IMR-90 (cell line): ENCODE results near the gene TRAF6. TPM values are rescaled to one million over a fixed set of nuclear protein-coding genes. Genes with fewer than 3 reads are reported as not detected.
A peak's percentile ranks its signal among the peaks of the same experiment; 100 is the strongest.

Experiments
- ATAC-seq: fragments of 200-7000 bp; cut with Tn5 transposase; 2 replicates; pipeline ENCODE4 v1.9.1; 2020; ENCODE audit warnings: low read depth, mild to moderate bottlenecking, moderate library complexity
- BruUV-seq: library from RNA; stranded (reverse); fragments of 400-500 nt; replicated peaks from 2 replicates; lab custom pipeline; 2021; lab: Mats Ljungman, UMichigan
- CTCF ChIA-PET: fragments of 300-600 bp; formaldehyde crosslinking; extraction: SDS; loops from one replicate; lab custom pipeline; 2021; ENCODE audit warnings: antibody characterized with exemption; lab: Yijun Ruan, JAX
- POLR2A ChIA-PET: fragments of 300-600 bp; sonication (Branson Sonifier 250); formaldehyde crosslinking; loops from one replicate; lab custom pipeline; 2022; ENCODE audit warnings: antibody characterized with exemption; ENCODE audit not compliant: unreplicated experiment; lab: Charles Lee
- DNase-seq: peaks from one replicate; pipeline ENCODE4 v3.0.0; 2013
- H2AFZ ChIP-seq: replicated peaks from 2 replicates; pipeline ENCODE3; 2013; ENCODE audit warnings: low read length, mild to moderate bottlenecking; ENCODE audit not compliant: poor library complexity
- H2AK5ac ChIP-seq: 2 replicates; pipeline ENCODE4 v1.6.1; 2013; ENCODE audit warnings: low read depth, low read length, inconsistent platforms
- H2AK9ac ChIP-seq: replicated peaks from 2 replicates; pipeline ENCODE3; 2013; ENCODE audit warnings: mild to moderate bottlenecking, low read depth, low read length, moderate library complexity; ENCODE audit not compliant: poor library complexity
- H2BK120ac ChIP-seq: 2 replicates; pipeline ENCODE4 v1.6.1; 2013; ENCODE audit warnings: low read depth, low read length, inconsistent platforms
- H2BK15ac ChIP-seq: 3 replicates; pipeline ENCODE4 v1.6.1; 2013; ENCODE audit warnings: low read depth, low read length, inconsistent platforms
- H2BK20ac ChIP-seq: 2 replicates; pipeline ENCODE4 v1.6.1; 2013; ENCODE audit warnings: low read depth, mild to moderate bottlenecking, inconsistent platforms, low read length, moderate library complexity
- H2BK5ac ChIP-seq: 2 replicates; pipeline ENCODE4 v1.6.1; 2013; ENCODE audit warnings: mild to moderate bottlenecking, low read depth, low read length, inconsistent platforms; ENCODE audit not compliant: poor library complexity, severe bottlenecking
- H3K14ac ChIP-seq: replicated peaks from 2 replicates; pipeline ENCODE4 v1.6.1; 2013; ENCODE audit warnings: low read depth, low read length, inconsistent platforms
- H3K18ac ChIP-seq: 2 replicates; pipeline ENCODE4 v1.6.1; 2013; ENCODE audit warnings: low read depth, low read length, control low read depth
- H3K23ac ChIP-seq: 2 replicates; pipeline ENCODE4 v1.6.1; 2013; ENCODE audit warnings: low read depth, low read length, inconsistent platforms
- H3K27ac ChIP-seq: 2 replicates; pipeline ENCODE4 v1.5.1; 2013; ENCODE audit warnings: mild to moderate bottlenecking, control low read depth, low read length; ENCODE audit not compliant: insufficient read depth
- H3K27me3 ChIP-seq: 2 replicates; pipeline ENCODE4 v1.6.1; 2013; ENCODE audit warnings: low read length; ENCODE audit not compliant: control insufficient read depth, insufficient read depth
- H3K36me3 ChIP-seq: 2 replicates; pipeline ENCODE4 v1.6.1; 2013; ENCODE audit warnings: low read length, mixed read lengths; ENCODE audit not compliant: control insufficient read depth, insufficient read depth
- H3K4ac ChIP-seq: 2 replicates; pipeline ENCODE4 v1.6.1; 2013; ENCODE audit warnings: low read depth, low read length, inconsistent platforms
- H3K4me1 ChIP-seq: 2 replicates; pipeline ENCODE4 v1.6.1; 2013; ENCODE audit warnings: low read length, mixed read lengths; ENCODE audit not compliant: control insufficient read depth, insufficient read depth
- H3K4me2 ChIP-seq: 2 replicates; pipeline ENCODE4 v1.6.1; 2013; ENCODE audit warnings: low read depth, mild to moderate bottlenecking, control low read depth, low read length, moderate library complexity
- H3K4me3 ChIP-seq: 2 replicates; pipeline ENCODE4 v1.5.1; 2013; ENCODE audit warnings: low read depth, mild to moderate bottlenecking, control low read depth, low read length, moderate library complexity; ENCODE audit not compliant: insufficient read depth
- H3K56ac ChIP-seq: 2 replicates; pipeline ENCODE4 v1.6.1; 2013; ENCODE audit warnings: low read length, inconsistent platforms; ENCODE audit not compliant: insufficient read depth; ENCODE audit errors: extremely low read depth
- H3K79me1 ChIP-seq, 2 experiments: 2 replicates each; pipeline ENCODE4 v1.6.1; 2013; ENCODE audit warnings: low read length in 2 of 2, inconsistent platforms in 1 of 2, low read depth in 1 of 2
- H3K9ac ChIP-seq: 2 replicates; pipeline ENCODE4 v1.6.1; 2013; ENCODE audit warnings: low read depth, low read length, control low read depth
- H3K9me1 ChIP-seq: 2 replicates; pipeline ENCODE4 v1.6.1; 2013; ENCODE audit warnings: low read length, inconsistent platforms; ENCODE audit not compliant: insufficient read depth
- H3K9me3 ChIP-seq: 2 replicates; pipeline ENCODE4 v1.6.1; 2013; ENCODE audit warnings: low read length; ENCODE audit not compliant: control insufficient read depth, insufficient read depth
- H4K20me1 ChIP-seq: 2 replicates; pipeline ENCODE4 v1.6.1; 2013; ENCODE audit warnings: low read length, inconsistent platforms; ENCODE audit not compliant: insufficient read depth
- H4K5ac ChIP-seq: 2 replicates; pipeline ENCODE4 v1.6.1; 2013; ENCODE audit warnings: mild to moderate bottlenecking, low read depth, low read length, control low read depth
- H4K8ac ChIP-seq, 2 experiments: 2 replicates each; pipeline ENCODE4 v1.6.1; 2013; ENCODE audit warnings: low read depth in 2 of 2, low read length in 2 of 2, control low read depth in 1 of 2, inconsistent platforms in 1 of 2
- H4K91ac ChIP-seq: 2 replicates; pipeline ENCODE4 v1.6.1; 2013; ENCODE audit warnings: low read depth, low read length, inconsistent platforms; ENCODE audit not compliant: insufficient read depth
- BHLHE40 ChIP-seq: fragments of 150-350 bp; IDR thresholded peaks from 2 replicates; pipeline ENCODE4 v1.6.1; 2016; ENCODE audit warnings: mild to moderate bottlenecking, low read depth, low read length
- FOS ChIP-seq: fragments of 150-350 bp; IDR thresholded peaks from 2 replicates; pipeline ENCODE4 v1.6.1; 2016; ENCODE audit warnings: low read depth, low read length
- NFE2L2 ChIP-seq: fragments of 150-350 bp; IDR thresholded peaks from 2 replicates; pipeline ENCODE4 v1.6.1; 2016; ENCODE audit warnings: low read depth, mild to moderate bottlenecking, low read length
- RCOR1 ChIP-seq: IDR thresholded peaks from 2 replicates; pipeline ENCODE4 v1.6.1; 2012; ENCODE audit warnings: mild to moderate bottlenecking, low read length, improper control_type of control experiment; ENCODE audit not compliant: insufficient replicate concordance
- RFX5 ChIP-seq: IDR thresholded peaks from 2 replicates; pipeline ENCODE4 v1.8.0; 2012; ENCODE audit warnings: low read depth, mild to moderate bottlenecking, low read length, moderate library complexity
- USF2 ChIP-seq: fragments of 150-350 bp; IDR thresholded peaks from 2 replicates; pipeline ENCODE4 v1.6.1; 2017; ENCODE audit warnings: mild to moderate bottlenecking, antibody characterized with exemption, low read length, low read depth
- WGBS, 2 experiments: methylation state at CpG; one replicate each; pipeline versions ENCODE4 v1.1.5 to v1.1.7; 2013; ENCODE audit warnings: missing lambda C conversion rate in 2 of 2; ENCODE audit not compliant: insufficient read length in 1 of 2; ENCODE audit errors: extremely low coverage in 2 of 2; 5-methylcytosine and 5-hydroxymethylcytosine counted together
- dilution Hi-C: fragments of 300-500 bp; cut with HindIII; formaldehyde crosslinking; loops from one replicate; pipeline ENCODE4 v1.14.3; 2018; ENCODE audit warnings: low sequenced_read_pairs; ENCODE audit not compliant: unreplicated experiment
- in situ Hi-C: fragments of 300-500 bp; cut with MboI; formaldehyde crosslinking; loops from 3 replicates; pipeline ENCODE4 v1.14.3; 2019; ENCODE audit warnings: low sequenced_read_pairs, inconsistent platforms, mixed read lengths
- intact Hi-C: fragments of 100-400 bp; cut with micrococcal nuclease; formaldehyde crosslinking; loops from 2 replicates; pipeline ENCODE4 v1.10.0; 2022
- polyA plus RNA-seq, 3 experiments: library from polyadenylated mRNA; depleted of rRNA; stranded (reverse); fragments of >200 nt; gene quantifications; 2 replicates each; pipeline ENCODE4 v1.2.3, GENCODE V29; 2012; ENCODE audit warnings: low replicate concordance in 1 of 3
- total RNA-seq: library from RNA; depleted of rRNA; stranded (reverse); fragments of >200 nt; gene quantifications from 2 replicates; pipeline ENCODE4 v1.2.3, GENCODE V29; 2012

TRAF6 gene
- total and polyA plus RNA-seq, 2 of the 4 experiments (the other 2 are of a cell fraction) = 6.0 to 17.6 TPM

- BruUV-seq = no TSS peak
- Histone ChIP-seq H3K23ac (peak overlapping the region; percentile 35), H4K20me1 (no peaks in the 10 kb centered on the region), H3K4me2 (peak overlapping the region; percentile 92), H2AFZ (peak overlapping the region; percentile 80), H2AK9ac (peak overlapping the region; percentile 12), H2BK120ac (peak overlapping the region; percentile 75), H3K36me3 (no peaks in the 10 kb centered on the region), H4K91ac (peak overlapping the region; percentile 50), H3K4ac (peak overlapping the region; percentile 28), H3K4me1 (peaks cover 28% of the 10 kb centered on the region), H3K9me3 (no peaks in the 10 kb centered on the region), H4K5ac (peak overlapping the region; percentile 85), H3K56ac (0 out of 2 replicates have a peak overlapping the region, but pooled peaks have one; percentile 21), H3K14ac (peak overlapping the region; percentile 84), H2BK15ac (no peak overlapping the region; the same call in 2 of the 3 replicates), H4K8ac (peak overlapping the region; percentile 30 to 77; a peak in 2 of 4 replicates), H2BK20ac (peak overlapping the region; percentile 39), H3K27me3 (no peaks in the 10 kb centered on the region), H3K79me1 (peaks cover 0 to 9% of the 10 kb centered on the region in 2 experiments; a peak in 1 of 4 replicates), H2BK5ac (no peak overlapping the region), H3K27ac (peak overlapping the region; percentile 12; the same call in 1 of the 2 replicates), H3K9ac (peak overlapping the region; percentile 58), H3K4me3 (peak overlapping the region; percentile 3; the same call in 1 of the 2 replicates), H2AK5ac (no peak overlapping the region), H3K18ac (peak overlapping the region; percentile 64; the same call in 1 of the 2 replicates), H3K9me1 (peaks cover 26% of the 10 kb centered on the region)
- intact Hi-C loops (no loop called here), dilution Hi-C loops (no loop called here), in situ Hi-C loops (loop anchor here (25.0 kb wide), 1 partner anchor 838 kb away; the partner anchor contains the start of gene FJX1)
- ATAC-seq (peak; percentile 66), DNase-seq (no peak)
- POLR2A ChIA-PET = no interaction called here
- no peak for TF ChIP-seq USF2
- TF ChIP-seq NFE2L2 = no peak
- TF ChIP-seq RCOR1 = no peak
- TF ChIP-seq BHLHE40 = no peak
- TF ChIP-seq RFX5 = no peak
- TF ChIP-seq FOS = no peak
- CTCF ChIA-PET = no interaction called here
- WGBS, 2 experiments = 0% methylated on average over 1 of the region's 3 CpGs; no CpG with 5 or more reads in 1 of the 2 experiments
Measured at GRCh38 chr11:36450110-36450572, 59.9 kb downstream of the TRAF6 start.
